Aorta (tissue), 5 donors: ENCODE data around the gene ST6GAL1. TPM values are rescaled to one million over a fixed set of nuclear protein-coding genes. Genes with fewer than 3 reads are reported as not detected.
A peak's percentile ranks its signal among the peaks of the same experiment; 100 is the strongest.

Experiments
- ATAC-seq: fragments of 200-7000 bp; cut with Tn5 transposase; one replicate; pipeline ENCODE4 v1.9.1; 2022; ENCODE audit warnings: moderate library complexity; ENCODE audit not compliant: low FRiP score
- DNase-seq, 2 donors: peaks; one replicate each; pipeline ENCODE4 v3.0.0-alpha.2; 2020
- H3K27ac ChIP-seq, 2 donors: one replicate each; pipeline ENCODE4 v1.5.1; 2013; ENCODE audit warnings: low read length in 2 of 2, mild to moderate bottlenecking in 2 of 2, moderate library complexity in 2 of 2, control low read depth in 1 of 2, inconsistent platforms in 1 of 2, low read depth in 1 of 2
- H3K27me3 ChIP-seq, 2 donors: one replicate each; pipeline ENCODE4 v1.6.1; 2013; ENCODE audit warnings: control low read depth in 1 of 2, low read length in 1 of 2, mild to moderate bottlenecking in 1 of 2, moderate library complexity in 1 of 2; ENCODE audit not compliant: insufficient read depth in 2 of 2, control insufficient read depth in 1 of 2
- H3K36me3 ChIP-seq, 2 donors: one replicate each; pipeline ENCODE4 v1.6.1; 2013; ENCODE audit warnings: control low read depth in 1 of 2, low read length in 1 of 2, mild to moderate bottlenecking in 1 of 2; ENCODE audit not compliant: insufficient read depth in 2 of 2, control insufficient read depth in 1 of 2
- H3K4me1 ChIP-seq, 2 donors: one replicate each; pipeline ENCODE4 v1.6.1; 2013; ENCODE audit warnings: low read length in 2 of 2, control low read depth in 1 of 2, mild to moderate bottlenecking in 1 of 2, moderate library complexity in 1 of 2; ENCODE audit not compliant: insufficient read depth in 2 of 2, control insufficient read depth in 1 of 2
- H3K4me3 ChIP-seq, 2 donors: one replicate each; pipeline ENCODE4 v1.5.1; 2013; ENCODE audit warnings: low read length in 2 of 2, control low read depth in 1 of 2, mild to moderate bottlenecking in 1 of 2
- H3K9me3 ChIP-seq: one replicate; pipeline ENCODE4 v1.6.1; 2013; ENCODE audit warnings: mild to moderate bottlenecking, low read length; ENCODE audit not compliant: control insufficient read depth
- WGBS, 2 donors: extraction: QIAGEN DNeasy Blood & Tissue Kit; methylation state at CpG; one replicate each; pipeline ENCODE4 v1.1.7; 2013; 5-methylcytosine and 5-hydroxymethylcytosine counted together
- intact Hi-C, 2 donors: fragments of 100-400 bp; cut with DNase I; formaldehyde crosslinking; loops; one replicate each; pipeline versions ENCODE4 v1.14.2 to v1.15.0; 2022
- polyA plus RNA-seq, 2 donors: library from polyadenylated mRNA; stranded (reverse); fragments of 200-250 nt; gene quantifications; one replicate each; pipeline ENCODE4 v1.2.3, GENCODE V29; 2013
- total RNA-seq, 2 donors: library from RNA; stranded (reverse); fragmentation: NEBNext Ultra II Directional; extraction: Animal tissue kit (Norgen Biotek cat#: 25700); gene quantifications; one replicate each; pipeline ENCODE4 v1.2.1, GENCODE V29; 2021
- donor health status: healthy with polysubstance abuse.
- donor health status: Bipolar disorder and iron deficiency.
- donor health status: DM: no; HTN: no; CAD: no.
- donor health status: DM: no; HTN: no; CAD: no.
- donor health status: DM: yes; HTN: yes; CAD: no.

The ST6GAL1 gene
- total and polyA plus RNA-seq, 4 donors: 11.8 to 140 (median 50.4) TPM

GRCh38 chr3:187104933-187105332 is 174.6 kb downstream of the ST6GAL1 start:
- peak overlapping the region; percentile 85 to 98 for H3K27ac ChIP-seq
- peak; percentile 63 for ATAC-seq
- no peaks in the 10 kb centered on the region for H3K9me3 ChIP-seq
- DNase-seq: peak in 1 of 2 donors; percentile 63
- peaks cover 16 to 28% of the 10 kb centered on the region in 2 donors for H3K4me1 ChIP-seq
- 3 to 7% methylated on average over 7 of the region's 7 CpGs for WGBS, 2 donors
- intact Hi-C loops: loop anchor here (5.0 to 10.0 kb wide), 3 partner anchors 130 to 173 kb away; partner anchors contain the start of gene ST6GAL1 (in 1 of the 2)
- H3K4me3 ChIP-seq: peak overlapping the region in 1 of 2 donors; percentile 47
- no peaks in the 10 kb centered on the region for H3K27me3 ChIP-seq
- no peaks in the 10 kb centered on the region for H3K36me3 ChIP-seq

GRCh38 chr3:187105700-187106099 is 175.4 kb downstream of the ST6GAL1 start:
- 26 to 34% methylated on average over 3 of the region's 3 CpGs for WGBS, 2 donors
- intact Hi-C loops: loop anchor here (5.0 to 10.0 kb wide), 2 partner anchors 131 to 133 kb away; no protein-coding TSS in a partner anchor

GRCh38 chr3:187107989-187108388 is 177.7 kb downstream of the ST6GAL1 start:
- peak in 1 of 2 donors; percentile 44 for DNase-seq
- intact Hi-C loops: loop anchor here (2.0 to 10.0 kb wide), 3 partner anchors 133 to 169 kb away; no protein-coding TSS in a partner anchor
- peak overlapping the region; percentile 85 to 91 for H3K27ac ChIP-seq
- H3K4me1 ChIP-seq: peaks cover 16 to 24% of the 10 kb centered on the region in 2 donors
- no peaks in the 10 kb centered on the region for H3K27me3 ChIP-seq
- no peaks in the 10 kb centered on the region for H3K36me3 ChIP-seq
- H3K4me3 ChIP-seq: no peak overlapping the region
- WGBS, 2 donors: 0 to 8% methylated on average over 3 of the region's 3 CpGs
- no peaks in the 10 kb centered on the region for H3K9me3 ChIP-seq
- peak; percentile 83 for ATAC-seq

More at GRCh38 chr3:187105700-187106099, 175.4 kb downstream of the ST6GAL1 start:
- DNase-seq: no peak
- Histone ChIP-seq H3K27me3 (no peaks in the 10 kb centered on the region), H3K4me1 (peaks cover 16 to 28% of the 10 kb centered on the region in 2 donors), H3K9me3 (no peaks in the 10 kb centered on the region), H3K27ac (peak overlapping the region in 1 of 2 donors; percentile 85), H3K36me3 (no peaks in the 10 kb centered on the region), H3K4me3 (no peak overlapping the region)
- ATAC-seq: no peak

GRCh38 chr3:187110156-187110555 is 179.8 kb downstream of the ST6GAL1 start:
- no peak for ATAC-seq
- Histone ChIP-seq H3K4me3 (no peak overlapping the region), H3K9me3 (no peaks in the 10 kb centered on the region), H3K27me3 (no peaks in the 10 kb centered on the region), H3K4me1 (peaks cover 7 to 24% of the 10 kb centered on the region in 2 donors), H3K27ac (no peak overlapping the region), H3K36me3 (no peaks in the 10 kb centered on the region)
- WGBS, 2 donors: 89 to 90% methylated on average over 1 of the region's 1 CpG
- DNase-seq: no peak
- intact Hi-C loops: loop anchor here in 1 of 2 donors (5.0 kb wide), 1 partner anchor 57 kb away; no protein-coding TSS in a partner anchor

- WGBS, 2 donors: 36 to 43% methylated on average over 2 of the region's 2 CpGs
- DNase-seq (no peak), ATAC-seq (no peak)
- Histone ChIP-seq H3K9me3 (no peaks in the 10 kb centered on the region), H3K4me1 (peaks cover 2 to 10% of the 10 kb centered on the region in 2 donors), H3K4me3 (no peak overlapping the region), H3K27ac (no peak overlapping the region), H3K36me3 (no peaks in the 10 kb centered on the region), H3K27me3 (no peaks in the 10 kb centered on the region)
- intact Hi-C loops: loop anchor here in 1 of 2 donors (5.0 kb wide), 1 partner anchor 54 kb away; no protein-coding TSS in a partner anchor
Observed at GRCh38 chr3:187112934-187113793, 182.8 kb downstream of the ST6GAL1 start.

- intact Hi-C loops: loop anchor here in 1 of 2 donors (5.0 kb wide), 1 partner anchor 53 kb away; no protein-coding TSS in a partner anchor
Observed at GRCh38 chr3:187114511-187114910, 184.2 kb downstream of the ST6GAL1 start.

GRCh38 chr3:187120326-187120725 is 190.0 kb downstream of the ST6GAL1 start:
- Histone ChIP-seq H3K4me1 (no peaks in the 10 kb centered on the region), H3K4me3 (no peak overlapping the region), H3K9me3 (no peaks in the 10 kb centered on the region), H3K27me3 (no peaks in the 10 kb centered on the region), H3K27ac (no peak overlapping the region), H3K36me3 (peaks cover 0 to 5% of the 10 kb centered on the region in 2 donors)
- intact Hi-C loops: no loop called here
- no peak for ATAC-seq
- no peak for DNase-seq
- WGBS, 2 donors: 86 to 89% methylated on average over 2 of the region's 2 CpGs

More at GRCh38 chr3:187114511-187114910, 184.2 kb downstream of the ST6GAL1 start:
- H3K27me3 ChIP-seq: no peaks in the 10 kb centered on the region
- ATAC-seq (no peak), DNase-seq (no peak)
- no peak overlapping the region for H3K4me3 ChIP-seq
- no peaks in the 10 kb centered on the region for H3K36me3 ChIP-seq
- no peaks in the 10 kb centered on the region for H3K9me3 ChIP-seq
- WGBS, 2 donors: 94% methylated on average over 2 of the region's 2 CpGs
- H3K4me1 ChIP-seq: peaks cover 0 to 3% of the 10 kb centered on the region in 2 donors
- H3K27ac ChIP-seq: no peak overlapping the region

- DNase-seq: no peak
- peaks cover 0 to 7% of the 10 kb centered on the region in 2 donors for H3K36me3 ChIP-seq
- H3K9me3 ChIP-seq: no peaks in the 10 kb centered on the region
- no peak for ATAC-seq
- H3K27me3 ChIP-seq: no peaks in the 10 kb centered on the region
- no peaks in the 10 kb centered on the region for H3K4me1 ChIP-seq
- WGBS, 2 donors: 85 to 94% methylated on average over 1 of the region's 1 CpG
- no peak overlapping the region for H3K27ac ChIP-seq
- intact Hi-C loops: no loop called here
- H3K4me3 ChIP-seq: no peak overlapping the region
Observed at GRCh38 chr3:187122261-187122660, 191.9 kb downstream of the ST6GAL1 start.
